HG03135 (cell line): ENCODE results near the gene SMIM27.

Experiments
- ATAC-seq: cut with Tn5 transposase; IDR thresholded peaks from one replicate; pipeline ENCODE4 v1.9.1; 2021; ENCODE audit warnings: mild to moderate bottlenecking, moderate library complexity; ENCODE audit not compliant: unreplicated experiment

Gene SMIM27

DNA sequence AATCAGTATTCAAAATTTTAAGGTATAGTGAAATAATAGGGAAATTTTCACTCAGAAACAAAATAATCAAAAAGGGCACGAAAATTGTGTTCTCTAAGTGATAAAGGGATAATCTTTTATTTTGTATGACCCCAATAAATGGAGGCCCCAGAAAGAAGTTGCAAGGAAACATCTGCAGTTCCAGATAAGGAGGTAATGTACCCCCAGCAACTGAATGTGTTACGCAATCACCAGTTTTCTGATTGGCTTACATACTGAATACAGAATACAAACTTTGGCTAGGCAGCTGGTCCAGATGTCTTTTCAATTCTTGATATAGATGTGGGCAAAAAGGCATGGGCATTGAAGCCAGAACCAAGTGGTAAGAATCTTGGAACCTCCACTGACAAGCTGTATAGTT lies 2.0 kb downstream of the SMIM27 start:
- ATAC-seq = no peak

DNA sequence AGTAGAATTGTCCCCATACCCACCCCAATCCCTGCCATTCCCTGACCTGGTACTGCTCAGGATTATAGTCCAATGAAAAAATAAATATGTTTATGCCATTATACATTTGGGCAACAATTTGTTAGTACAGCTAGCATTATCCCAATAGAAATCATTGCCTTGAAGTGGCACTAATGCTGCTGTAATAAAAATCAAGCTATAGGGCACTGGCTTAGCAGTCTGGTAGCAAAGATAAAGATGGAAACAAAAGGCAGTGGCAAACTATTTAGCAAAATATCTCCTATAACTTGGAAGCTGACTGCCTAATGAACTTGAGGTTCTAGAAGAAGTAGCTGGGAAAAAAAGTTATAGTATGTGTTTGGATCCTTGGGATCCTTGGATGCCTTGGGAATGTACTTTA lies 2.5 kb downstream of the SMIM27 start:
- ATAC-seq = no peak

DNA sequence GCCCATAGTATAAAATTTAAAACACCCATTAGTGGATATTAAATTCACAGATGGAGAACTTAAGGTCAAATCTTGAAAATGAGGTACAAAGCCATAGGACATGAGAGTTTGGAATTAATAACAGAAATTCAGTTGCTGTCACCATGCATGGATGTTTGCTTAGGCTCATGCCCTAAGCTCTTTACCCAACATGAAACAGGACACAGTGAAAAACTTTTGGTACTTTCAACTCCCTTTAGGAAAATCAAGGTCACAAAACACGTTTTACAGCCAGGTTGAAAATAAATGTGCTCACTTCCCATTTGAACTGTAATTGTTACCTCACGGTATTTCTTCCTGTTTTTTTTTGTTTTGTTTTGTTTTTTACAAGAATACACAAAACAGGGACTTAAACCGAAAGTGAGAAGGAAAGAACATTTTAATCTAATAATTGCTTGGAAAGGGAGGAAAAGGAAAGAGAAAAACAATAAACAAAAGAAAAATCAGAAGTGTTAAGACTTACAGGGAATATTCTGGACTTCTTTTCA lies 6.3 kb downstream of the SMIM27 start:
- ATAC-seq = no peak

- no peak for ATAC-seq
Measured at GRCh38 chr9:32565967-32566366, 13.8 kb downstream of the SMIM27 start.

DNA sequence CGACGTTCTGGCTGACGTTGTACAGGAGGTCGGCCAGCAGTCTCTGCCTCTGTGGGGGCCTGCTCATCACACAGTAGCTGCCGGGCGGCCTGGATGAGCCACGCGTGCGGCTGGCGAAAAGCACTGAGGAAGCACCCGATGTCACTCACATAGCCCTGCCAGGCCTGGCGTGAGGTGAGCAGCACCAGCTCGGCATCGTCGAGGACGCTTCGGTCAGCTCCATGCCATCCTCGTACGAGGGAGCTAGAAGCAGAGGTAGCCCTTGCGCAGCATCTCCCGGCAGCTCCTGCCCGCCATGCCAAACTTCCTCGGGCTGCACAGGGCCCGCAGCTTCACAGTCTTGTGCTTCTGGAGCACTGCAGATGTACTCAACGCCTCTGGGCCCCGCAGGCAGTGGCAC lies 14.6 kb downstream of the SMIM27 start:
- no peak for ATAC-seq

DNA sequence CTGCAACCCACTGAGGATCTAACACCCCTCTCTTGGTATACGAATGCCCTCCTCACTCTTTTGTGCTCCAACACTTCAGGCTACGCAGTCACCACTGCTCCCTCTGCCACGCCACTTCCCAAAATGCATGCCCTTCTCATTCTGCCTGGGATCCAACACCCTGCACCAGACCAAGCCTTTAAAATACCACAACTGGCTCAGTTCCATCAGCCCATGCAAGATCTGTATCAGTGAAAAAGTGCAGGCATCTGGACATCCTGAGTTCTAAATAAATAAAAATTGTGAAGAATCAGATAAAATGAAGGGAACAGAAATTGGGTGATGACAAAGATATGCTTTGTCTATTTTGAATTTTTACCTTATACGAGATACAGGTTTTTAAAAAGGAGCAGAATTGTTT lies 18.1 kb downstream of the SMIM27 start:
- no peak for ATAC-seq

DNA sequence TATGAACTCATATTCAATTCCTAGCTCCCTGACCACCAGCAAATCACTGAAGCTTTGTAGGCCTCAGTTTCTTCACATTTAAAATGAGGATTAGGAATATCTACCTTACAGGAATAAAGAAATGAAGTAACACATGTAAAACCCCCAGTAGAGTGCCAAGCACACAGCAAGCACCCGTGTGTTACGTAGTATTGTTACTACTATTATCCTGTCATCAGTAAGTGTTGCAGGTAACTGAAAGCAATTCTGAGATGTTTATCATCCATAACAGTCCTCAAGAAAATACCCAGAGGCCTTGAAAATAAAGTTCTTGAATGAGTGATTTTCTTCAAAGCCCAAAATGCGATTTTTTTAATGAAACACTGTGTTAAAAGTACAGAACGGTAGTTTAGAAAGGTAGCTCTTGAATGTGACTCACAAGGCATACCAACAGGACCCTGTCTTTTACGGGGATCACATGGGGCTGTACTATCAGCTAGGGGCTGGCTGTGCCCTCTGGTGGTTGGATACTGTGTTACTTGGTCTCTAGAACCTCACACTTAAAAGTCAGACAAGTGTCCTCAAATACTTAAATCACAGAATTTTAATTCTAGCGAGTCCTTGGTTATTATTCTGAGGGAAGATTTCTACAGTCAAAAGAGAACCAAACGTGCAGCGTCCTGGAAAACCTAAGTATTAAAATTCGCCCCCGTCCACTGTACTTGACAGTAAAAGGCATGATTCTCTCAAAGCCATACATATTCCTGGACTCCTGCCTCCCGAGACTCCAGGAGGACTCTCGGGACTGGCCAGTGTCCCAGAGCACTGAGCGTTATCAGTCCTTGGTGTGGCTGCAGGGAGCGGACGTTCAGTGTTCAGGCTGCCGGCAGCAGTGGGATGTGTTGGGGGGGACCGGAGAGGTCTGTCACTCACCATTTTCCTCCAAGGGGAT lies 20.1 kb downstream of the SMIM27 start:
- peak; percentile 90 for ATAC-seq

- peak; percentile 85 for ATAC-seq
Measured at GRCh38 chr9:32572900-32573523, 20.9 kb downstream of the SMIM27 start, which contains the start of gene NDUFB6. NDUFB6 (minus strand) TSS chr9:32573159; CDS start chr9:32573060, 99 bp downstream.

- no peak for ATAC-seq
Measured at GRCh38 chr9:32573821-32574220, 21.7 kb downstream of the SMIM27 start.

GRCh38 chr9:32574858-32575257 lies 22.7 kb downstream of the SMIM27 start:
- ATAC-seq = no peak

GRCh38 chr9:32577316-32577715 lies 25.2 kb downstream of the SMIM27 start:
- no peak for ATAC-seq

GRCh38 chr9:32578976-32579375 lies 26.8 kb downstream of the SMIM27 start:
- no peak for ATAC-seq

DNA sequence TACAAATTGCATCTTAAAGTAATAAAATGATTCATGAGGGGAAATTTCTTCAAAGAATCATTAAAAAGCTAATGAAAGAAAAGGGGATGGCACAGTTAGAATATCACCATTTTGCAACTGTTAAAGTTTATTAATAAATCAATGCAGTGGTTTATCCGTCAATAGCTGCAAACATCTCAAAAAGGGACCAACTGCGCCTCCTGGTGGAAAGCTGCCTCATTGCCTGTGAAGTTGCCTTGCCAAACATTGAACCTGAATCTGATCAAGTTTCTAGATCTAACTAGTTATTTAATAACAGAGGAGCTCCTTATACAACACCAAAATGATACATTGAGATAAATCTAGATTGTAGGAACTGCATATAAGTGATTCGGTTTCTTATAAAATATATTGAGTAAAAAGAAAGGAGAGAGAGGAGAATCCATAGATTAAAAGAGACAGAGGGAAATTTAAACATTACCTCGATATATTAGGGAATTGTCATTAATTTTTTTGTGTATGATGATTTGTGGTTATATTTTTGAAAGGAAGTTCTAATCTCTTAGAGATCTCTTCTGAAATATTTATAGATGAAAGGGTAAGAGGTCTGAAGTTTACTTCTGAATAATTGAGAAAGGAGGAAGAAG lies 27.7 kb downstream of the SMIM27 start:
- ATAC-seq = no peak

DNA sequence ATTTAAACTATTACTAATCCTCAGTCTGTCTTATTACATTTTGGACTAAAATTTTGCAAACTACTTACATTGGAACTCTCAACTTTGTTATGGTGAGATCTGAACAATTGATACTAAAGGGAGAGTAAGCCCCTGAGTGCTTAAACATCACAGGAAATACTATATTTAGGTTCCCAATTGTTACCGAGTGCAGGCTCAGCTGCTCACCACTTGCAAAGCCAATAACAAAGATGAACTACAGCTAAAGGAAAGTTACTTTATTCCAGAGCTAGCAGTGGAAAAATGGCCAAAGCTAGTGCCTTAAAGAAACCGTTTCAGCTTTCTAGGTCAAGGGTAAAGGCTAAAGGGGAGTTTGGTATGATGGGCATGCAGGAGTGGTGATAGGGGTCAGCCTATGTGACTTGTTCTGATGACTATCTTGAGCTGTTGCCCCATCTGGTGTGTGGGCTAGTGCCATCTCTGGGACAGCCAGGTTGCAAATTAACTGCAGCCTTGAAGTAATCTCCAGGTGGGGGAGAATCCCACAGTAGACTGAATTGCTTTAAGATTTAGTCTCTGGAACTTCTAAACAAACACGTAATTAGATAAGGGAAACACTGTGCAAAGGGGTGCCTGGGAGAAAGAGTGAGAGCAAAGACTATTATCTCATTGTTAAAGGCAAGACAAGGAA lies 28.6 kb downstream of the SMIM27 start:
- no peak for ATAC-seq

DNA sequence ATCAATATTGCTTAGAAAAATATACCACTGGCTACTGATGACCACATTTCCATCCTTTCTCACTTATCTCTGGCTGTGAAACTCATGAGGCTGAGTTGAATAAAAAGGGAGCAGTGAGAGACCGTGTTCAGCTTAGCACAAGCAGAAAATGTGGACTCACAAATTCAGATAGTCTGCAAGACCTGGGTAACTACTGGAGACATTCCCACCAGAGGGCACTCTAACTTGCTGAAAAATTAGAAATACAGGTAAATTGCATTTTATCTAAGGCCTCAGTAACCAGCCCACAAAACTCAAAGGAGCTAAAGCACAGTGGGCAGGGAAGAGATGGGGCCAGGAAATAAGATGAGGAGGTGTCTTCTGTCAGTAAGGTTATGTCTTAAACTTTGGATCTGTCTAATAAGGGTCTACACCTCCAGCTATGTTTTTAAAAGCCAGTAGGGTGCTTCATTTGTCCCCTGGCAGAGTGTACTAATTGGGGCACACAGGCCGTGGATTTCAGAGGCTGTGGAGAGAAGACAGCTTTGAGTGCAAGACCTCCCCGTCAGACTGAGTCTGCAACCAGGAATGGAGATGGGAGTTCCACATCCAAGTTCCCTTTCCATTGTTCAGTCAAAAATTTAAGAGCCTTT lies 29.5 kb downstream of the SMIM27 start:
- ATAC-seq = no peak

DNA sequence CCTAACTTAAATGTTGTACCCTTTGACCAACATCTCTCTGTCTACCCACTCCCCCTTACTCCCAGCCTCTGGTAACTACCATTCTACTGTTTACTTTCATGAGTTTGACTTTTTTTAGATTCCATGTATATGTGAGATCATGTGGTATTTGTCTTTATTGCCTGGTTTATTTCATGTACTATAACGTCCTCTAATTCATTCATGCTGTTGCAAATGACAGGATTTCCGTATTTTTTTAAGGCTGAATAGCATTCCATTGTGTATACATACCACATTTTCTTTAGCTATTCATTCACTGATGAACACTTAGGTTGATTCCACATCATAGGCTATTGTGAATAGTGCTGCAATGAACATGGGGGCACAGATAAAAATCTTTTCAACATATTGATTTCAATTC lies 32.7 kb downstream of the SMIM27 start:
- no peak for ATAC-seq

GRCh38 chr9:32587901-32588300 lies 35.8 kb downstream of the SMIM27 start:
- ATAC-seq = no peak

- ATAC-seq = peak; percentile 61
Measured at GRCh38 chr9:32589083-32589723, 37.1 kb downstream of the SMIM27 start.

DNA sequence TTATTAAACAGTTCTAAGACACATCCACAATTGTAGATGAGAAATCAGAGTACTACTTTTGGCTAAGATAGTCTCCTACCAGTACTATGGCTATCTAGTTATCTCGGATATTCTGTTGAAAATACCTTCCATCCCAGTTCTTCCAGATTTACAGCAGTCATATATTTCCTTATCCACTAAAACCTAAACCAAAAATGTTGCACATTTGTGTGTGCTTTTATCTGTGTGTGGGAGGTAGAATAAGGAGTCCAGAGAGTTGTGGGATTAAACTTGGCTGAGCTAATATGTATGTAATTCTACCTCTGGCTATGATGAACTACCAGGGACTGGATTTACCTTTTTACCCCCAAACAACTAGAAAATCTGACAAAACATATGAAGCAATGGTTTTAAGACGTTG lies 38.3 kb downstream of the SMIM27 start:
- no peak for ATAC-seq

DNA sequence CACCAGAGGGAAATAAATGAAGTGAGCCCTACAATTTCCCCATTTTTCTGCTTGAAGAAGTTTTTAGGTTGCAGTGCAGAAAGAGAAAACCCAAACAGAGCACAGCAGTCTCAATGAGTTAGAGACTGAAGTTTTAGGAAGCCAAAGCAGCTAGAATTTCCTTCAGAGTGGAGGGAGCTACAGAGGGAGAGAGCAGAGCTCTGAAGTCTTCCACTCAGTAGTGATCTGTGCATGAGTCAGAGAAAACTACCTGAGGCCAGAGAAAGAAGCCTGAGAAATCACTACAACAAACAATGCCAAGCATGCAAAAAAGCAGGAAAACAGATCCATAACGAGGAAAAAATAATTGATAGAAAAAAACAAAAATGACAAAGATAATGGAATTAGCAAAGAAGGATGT lies 38.8 kb downstream of the SMIM27 start:
- ATAC-seq = no peak
